ENCODE results near the gene IGSF21.
"Not testable (repeated sequence)": the region's sequence is repeated elsewhere in the genome, so short reads cannot be mapped to it uniquely, and the experiment has no call there.

IGSF21 gene

GRCh38 chr1:18145851-18146618 is 38.4 kb downstream of the IGSF21 start:
- DNase-seq (ENCODE audit: low read depth in 2 of 2): no peak

DNA sequence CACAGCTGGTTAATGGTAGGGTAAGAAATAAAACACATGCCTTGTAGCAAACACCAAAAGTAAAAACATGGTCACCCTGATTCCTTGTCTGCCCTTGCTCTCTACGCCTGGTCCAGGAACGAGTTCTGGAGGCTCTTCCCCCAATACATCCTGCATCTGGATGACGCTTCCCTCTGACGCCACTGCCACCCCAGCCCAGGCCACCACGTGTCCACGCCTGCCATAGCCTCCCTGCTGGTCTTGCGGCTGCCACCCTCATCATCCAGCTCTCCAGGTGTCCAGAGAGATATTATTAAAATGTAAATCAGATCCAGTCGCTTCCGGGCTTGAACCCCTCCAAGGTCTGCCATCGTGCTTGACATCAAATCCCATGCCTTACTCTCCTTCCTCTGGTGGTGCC is 39.3 kb downstream of the IGSF21 start:
- no peak for DNase-seq (ENCODE audit: low read depth in 2 of 2)

DNA sequence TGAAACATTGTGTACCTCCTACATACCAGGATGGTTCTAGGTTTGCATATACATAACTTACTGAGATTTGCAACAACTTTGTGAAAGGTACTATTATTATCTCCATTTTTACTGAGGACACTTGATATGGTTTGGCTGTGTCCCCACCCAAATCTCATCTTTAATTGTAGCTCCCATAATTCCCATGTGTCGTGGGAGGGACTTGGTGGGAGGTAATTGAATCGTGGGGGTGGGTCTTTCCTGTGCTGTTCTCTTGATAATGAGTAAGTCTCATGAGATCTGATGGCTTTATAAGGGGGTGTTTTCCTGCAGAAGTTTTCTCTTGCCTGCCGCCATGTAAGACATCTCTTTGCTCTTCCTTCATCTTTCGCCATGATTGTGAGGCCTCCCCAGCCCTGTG is 40.1 kb downstream of the IGSF21 start:
- no peak for DNase-seq (ENCODE audit: low read depth in 2 of 2)

DNA sequence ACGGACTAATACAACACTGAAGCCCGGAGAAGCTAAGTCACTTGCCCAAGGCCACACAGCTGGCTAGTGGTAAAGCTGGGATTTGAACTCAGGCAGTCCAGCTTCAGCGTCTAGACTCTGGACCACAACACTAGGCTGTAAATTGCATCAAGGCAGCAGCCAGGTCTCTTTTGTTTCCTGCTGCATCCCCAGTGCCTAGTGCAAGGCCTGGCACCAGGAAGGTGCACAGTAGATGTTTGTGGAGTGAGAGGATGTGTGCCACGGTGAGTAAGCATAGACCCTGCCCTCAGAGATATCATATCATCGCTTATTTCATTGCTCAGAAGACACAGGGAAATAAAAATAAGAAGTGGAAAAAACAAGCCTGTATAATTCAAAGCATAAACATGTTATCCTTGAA is 40.9 kb downstream of the IGSF21 start:
- no peak for DNase-seq (ENCODE audit: low read depth in 2 of 2)

DNA sequence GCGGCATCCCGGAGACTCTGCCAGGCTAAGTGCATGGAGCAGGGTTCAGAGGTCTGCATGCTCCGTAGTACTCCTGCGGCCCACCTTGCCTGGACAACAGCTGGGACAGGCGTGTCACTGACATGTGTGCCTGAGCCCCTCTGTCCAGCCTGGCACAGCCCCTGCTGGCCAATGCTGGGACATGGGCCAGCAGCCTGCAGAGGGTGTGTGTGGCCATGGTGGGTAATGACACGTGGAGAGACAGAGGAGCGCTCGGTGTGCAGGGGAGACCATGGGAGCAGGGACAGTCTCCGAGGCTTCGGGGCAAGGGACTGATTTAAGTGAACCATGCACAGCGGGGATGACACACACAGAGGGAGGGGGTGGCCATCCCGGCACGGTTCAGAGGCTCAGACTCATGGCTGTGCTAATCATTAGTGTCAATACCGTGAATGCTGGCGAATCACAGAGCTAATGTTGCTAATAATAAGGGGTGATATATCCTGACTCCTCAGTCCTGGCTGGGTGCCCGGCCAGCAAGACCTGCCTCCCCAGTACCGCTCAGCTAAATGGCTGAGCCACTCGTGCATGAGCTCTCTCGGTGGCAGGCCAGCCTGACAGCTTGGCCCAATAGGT is 41.5 kb downstream of the IGSF21 start:
- DNase-seq (ENCODE audit: low read depth in 2 of 2): no peak

GRCh38 chr1:18151436-18152122 is 44.0 kb downstream of the IGSF21 start:
- no peak for DNase-seq (ENCODE audit: low read depth in 2 of 2)

DNA sequence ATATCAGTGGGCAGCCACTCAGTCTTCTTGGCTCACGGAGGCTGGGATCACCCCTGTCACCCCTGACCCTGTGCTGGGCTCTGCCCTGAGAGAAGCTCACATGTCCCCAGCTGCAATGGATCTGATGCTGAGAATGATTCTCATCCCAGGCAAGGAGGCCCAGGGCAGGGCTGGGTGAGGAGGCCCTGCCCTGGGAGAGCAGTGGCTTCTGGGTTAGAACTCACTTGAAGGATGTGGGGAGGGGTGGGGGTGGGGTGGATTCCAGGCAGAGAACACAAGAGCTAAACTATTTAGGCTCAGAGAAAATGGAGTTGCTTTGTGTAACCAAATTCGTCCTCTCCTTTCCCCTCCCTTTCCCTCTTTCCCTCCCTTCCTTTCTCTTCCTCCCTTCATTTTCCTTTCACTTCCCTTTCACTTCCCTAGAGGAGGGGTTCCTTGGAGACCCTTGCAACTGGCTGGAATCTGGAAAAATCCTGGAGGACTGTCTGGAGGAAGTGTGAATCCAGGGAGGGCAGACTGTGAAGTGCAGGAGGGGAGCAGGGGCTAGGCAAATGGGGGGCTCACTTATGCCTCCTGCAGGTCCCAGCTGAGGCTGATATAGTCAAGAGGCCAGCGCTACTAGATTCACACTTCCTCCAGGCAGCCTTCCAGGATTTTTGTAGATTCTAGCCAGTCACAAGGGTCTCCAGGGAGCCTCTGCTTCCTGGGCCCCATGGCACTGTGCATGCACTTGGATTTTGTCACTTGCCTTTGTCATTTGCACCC is 47.0 kb downstream of the IGSF21 start:
- DNase-seq (ENCODE audit: low read depth in 2 of 2): no peak

- DNase-seq (ENCODE audit: low read depth in 2 of 2): no peak
These were observed 48.3 kb downstream of the IGSF21 start for GRCh38 chr1:18155881-18156385.

GRCh38 chr1:18157352-18157751 is 49.8 kb downstream of the IGSF21 start:
- no peak for DNase-seq (ENCODE audit: low read depth in 2 of 2)

DNA sequence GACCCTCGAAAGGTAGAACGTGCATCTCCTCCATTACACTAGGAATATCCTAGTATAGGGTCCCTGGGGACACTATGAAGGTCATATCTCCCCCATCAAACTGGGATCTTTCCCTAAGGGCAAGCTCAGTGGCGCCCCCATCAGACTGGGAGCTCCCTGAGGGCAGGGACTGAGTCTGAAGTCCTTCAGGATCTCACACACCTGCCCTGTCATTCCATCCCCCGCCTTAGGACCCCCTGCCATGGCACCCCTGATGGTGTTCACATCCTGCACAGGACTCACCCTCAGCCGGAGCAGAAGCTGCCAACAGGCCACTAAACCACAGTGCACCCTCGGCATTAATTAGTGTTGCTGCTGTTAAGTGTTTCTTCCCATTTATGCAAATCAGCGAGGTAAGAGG is 50.4 kb downstream of the IGSF21 start:
- no peak for DNase-seq (ENCODE audit: low read depth in 2 of 2)

DNA sequence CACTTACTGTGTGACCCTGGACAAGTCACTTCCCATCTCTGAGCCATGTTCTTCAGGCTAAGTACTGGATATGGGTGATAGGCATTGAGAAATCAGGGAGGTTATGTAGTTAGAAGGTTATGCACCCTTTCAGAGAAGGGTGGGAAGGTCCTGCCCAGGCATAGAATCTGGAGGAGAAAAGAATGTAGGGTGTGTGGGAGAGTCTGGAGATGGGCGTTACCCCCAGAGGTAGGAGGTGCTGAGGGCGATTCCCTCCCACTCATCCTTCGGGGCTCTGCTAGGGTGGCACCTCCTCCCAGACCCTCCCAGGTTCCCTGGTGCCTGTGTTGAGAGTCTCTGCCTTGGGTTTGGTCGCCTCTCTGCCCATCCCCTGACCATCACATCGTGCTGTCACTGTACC is 51.1 kb downstream of the IGSF21 start:
- no peak for DNase-seq (ENCODE audit: low read depth in 2 of 2)

GRCh38 chr1:18160290-18160942 is 52.8 kb downstream of the IGSF21 start:
- DNase-seq (ENCODE audit: low read depth in 2 of 2): no peak

DNA sequence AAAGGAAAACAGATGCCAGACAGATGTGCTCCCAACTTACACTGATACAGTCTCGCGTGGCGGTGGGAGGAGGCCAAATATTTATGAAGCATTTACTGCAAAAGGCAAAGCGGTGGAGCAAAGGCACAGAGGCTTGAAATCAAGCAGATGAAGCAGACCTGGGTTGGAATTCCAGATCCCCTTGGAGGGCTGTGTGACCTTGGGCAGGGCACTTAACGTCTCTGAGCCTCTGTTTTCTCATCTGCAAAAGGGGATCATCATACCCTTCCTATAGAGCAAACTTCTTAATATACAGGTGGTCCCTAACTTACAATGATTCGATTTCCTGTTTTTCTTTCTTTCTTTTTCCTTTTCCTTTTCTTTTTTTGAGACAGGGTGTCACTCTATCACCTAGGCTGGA is 54.1 kb downstream of the IGSF21 start:
- no peak for DNase-seq (ENCODE audit: low read depth in 2 of 2)

- not testable (repeated sequence) for DNase-seq (ENCODE audit: low read depth in 2 of 2)
These were observed 58.0 kb downstream of the IGSF21 start for GRCh38 chr1:18165640-18166039.

GRCh38 chr1:18166341-18166740 is 58.7 kb downstream of the IGSF21 start:
- DNase-seq (ENCODE audit: low read depth in 2 of 2): no peak

DNA sequence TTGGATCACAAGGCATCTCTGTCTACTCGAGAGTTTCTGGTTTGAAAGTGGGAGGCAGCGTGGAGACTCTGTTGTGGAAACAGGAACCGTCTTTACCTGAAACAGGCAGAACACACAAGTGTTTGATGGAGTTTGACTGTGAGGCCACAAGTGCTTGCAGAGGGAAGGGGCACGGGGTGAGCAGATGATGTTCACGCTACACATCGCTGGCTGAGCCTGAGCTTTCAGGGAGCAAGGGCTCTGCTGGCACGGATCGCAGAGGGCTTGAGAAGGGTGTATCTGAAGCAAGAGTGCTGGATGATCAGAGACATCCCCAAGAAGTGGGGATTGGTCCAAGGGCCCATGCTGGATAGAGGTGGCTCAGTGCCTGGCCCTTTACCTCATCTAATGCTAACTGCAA is 59.3 kb downstream of the IGSF21 start:
- DNase-seq (ENCODE audit: low read depth in 2 of 2): no peak

DNA sequence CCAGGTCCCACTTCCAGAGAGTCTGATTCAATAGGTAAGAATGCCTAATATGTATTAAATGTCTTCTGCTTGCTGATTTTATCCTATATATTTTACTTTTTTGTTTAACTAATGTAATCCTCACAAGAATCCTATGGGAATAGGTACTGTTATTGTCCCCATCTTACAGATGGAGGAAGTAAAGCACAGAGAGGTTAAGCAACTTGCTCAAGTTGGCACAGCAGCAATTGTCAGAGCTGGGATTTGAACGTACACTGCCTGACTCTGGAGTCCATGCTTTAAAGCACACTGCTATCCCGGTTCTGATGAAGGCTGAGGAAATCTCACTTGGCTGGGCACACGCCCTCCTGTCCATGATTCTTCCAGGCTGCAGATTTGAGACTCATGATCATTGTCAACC is 62.8 kb downstream of the IGSF21 start:
- DNase-seq (ENCODE audit: low read depth in 2 of 2): no peak

DNA sequence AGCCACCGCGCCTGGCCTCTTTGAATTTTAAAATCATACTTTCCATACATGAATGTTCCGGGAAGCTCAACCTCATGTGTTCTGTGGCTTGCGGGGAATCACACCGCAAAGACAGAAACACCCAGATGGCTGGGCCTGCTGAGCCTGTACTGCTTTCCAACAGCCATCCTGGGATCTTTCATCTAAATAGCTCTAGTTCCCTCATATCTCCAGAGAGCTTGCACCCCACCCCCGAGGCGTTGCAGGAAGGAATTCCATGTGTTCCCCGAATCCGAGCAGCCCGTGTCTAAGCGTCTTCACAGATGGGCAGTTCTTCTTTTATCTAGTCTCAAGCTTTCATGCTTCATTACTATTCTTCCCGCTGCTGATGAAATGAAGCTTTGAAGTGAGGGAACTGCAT is 66.4 kb downstream of the IGSF21 start:
- DNase-seq (ENCODE audit: low read depth in 2 of 2): no peak

DNA sequence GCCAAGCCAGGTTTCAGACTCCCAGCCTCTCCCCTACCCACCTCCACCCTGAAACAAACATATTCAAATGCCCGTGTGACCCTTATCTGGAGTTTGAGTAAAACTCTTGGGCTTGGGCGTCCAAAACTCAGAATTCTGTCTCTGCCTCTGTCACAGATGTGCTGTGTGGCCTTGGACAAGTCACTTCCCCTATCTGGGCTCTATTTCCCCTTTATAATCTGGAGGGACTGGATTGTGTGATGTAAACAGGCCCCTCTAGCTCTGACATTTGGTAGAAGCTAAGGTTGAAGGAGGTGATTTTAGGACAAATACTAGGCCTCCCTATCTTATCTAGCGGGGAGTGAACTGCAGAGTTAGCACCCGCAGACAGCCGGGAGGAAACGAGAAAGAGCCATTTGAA is 67.5 kb downstream of the IGSF21 start:
- no peak for DNase-seq (ENCODE audit: low read depth in 2 of 2)

- DNase-seq (ENCODE audit: low read depth in 2 of 2): no peak
These were observed 68.2 kb downstream of the IGSF21 start for GRCh38 chr1:18175530-18176377.

DNA sequence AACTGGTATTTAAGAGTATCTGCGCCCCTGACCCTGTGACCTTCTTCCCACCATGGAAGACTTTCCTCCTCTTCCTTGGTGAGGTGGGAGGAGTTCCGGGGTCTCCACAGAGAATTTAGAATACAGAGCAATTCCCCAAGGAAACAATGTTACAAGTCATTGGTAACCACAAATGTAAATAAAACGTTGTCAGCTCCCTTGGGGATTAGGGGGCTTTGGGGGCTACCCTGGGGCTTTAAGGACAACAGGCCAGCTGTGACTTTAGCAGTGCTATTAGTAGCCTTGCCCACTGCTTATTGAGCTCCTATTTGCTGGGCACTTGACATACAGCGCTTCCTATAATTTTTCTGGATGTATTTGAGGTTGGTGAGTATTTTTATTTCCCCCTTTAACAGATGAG is 69.0 kb downstream of the IGSF21 start:
- no peak for DNase-seq (ENCODE audit: low read depth in 2 of 2)
